MCF 10A (cell line): ENCODE measurements around the gene TAS1R3. TPM values are rescaled to one million over a fixed set of nuclear protein-coding genes. Genes with fewer than 3 reads are reported as not detected.
A peak's percentile ranks its signal among the peaks of the same experiment; 100 is the strongest.

Experiments
- BruUV-seq: library from RNA; stranded (reverse); fragments of 400-500 nt; replicated peaks from 2 replicates; lab custom pipeline; 2021; lab: Mats Ljungman, UMichigan
- CTCF ChIA-PET: fragments of 300-600 bp; sonication (Branson Sonifier 250); formaldehyde crosslinking; extraction: SDS; loops from one replicate; lab custom pipeline; 2021; ENCODE audit warnings: antibody characterized with exemption, inconsistent platforms; lab: Yijun Ruan, JAX
- POLR2A ChIA-PET: fragments of 300-600, 350-650 bp; sonication (Branson Sonifier 250); formaldehyde crosslinking; extraction: SDS; loops from one replicate; lab custom pipeline; 2020; ENCODE audit warnings: antibody characterized with exemption, inconsistent platforms; lab: Yijun Ruan, JAX
- DNase-seq: peaks from one replicate; pipeline ENCODE4 v3.0.0-alpha.2; 2018; ENCODE audit not compliant: unreplicated experiment
- H3K27ac Mint-ChIP-seq: one replicate; pipeline ENCODE4 v1.8.0; 2022; ENCODE audit warnings: mild to moderate bottlenecking, low read depth, mixed read lengths; ENCODE audit not compliant: unreplicated experiment
- H3K27me3 Mint-ChIP-seq: one replicate; pipeline ENCODE4 v1.8.0; 2022; ENCODE audit warnings: mixed read lengths; ENCODE audit not compliant: insufficient read depth, unreplicated experiment
- H3K36me3 Mint-ChIP-seq: one replicate; pipeline ENCODE4 v1.8.0; 2022; ENCODE audit warnings: mild to moderate bottlenecking, moderate library complexity, mixed read lengths; ENCODE audit not compliant: insufficient read depth, unreplicated experiment
- H3K4me1 Mint-ChIP-seq: one replicate; pipeline ENCODE4 v1.8.0; 2022; ENCODE audit warnings: mixed read lengths; ENCODE audit not compliant: insufficient read depth, unreplicated experiment
- H3K4me3 Mint-ChIP-seq: one replicate; pipeline ENCODE4 v1.8.0; 2022; ENCODE audit warnings: mild to moderate bottlenecking, moderate library complexity, mixed read lengths; ENCODE audit not compliant: unreplicated experiment
- H3K9me3 Mint-ChIP-seq: one replicate; pipeline ENCODE4 v1.8.0; 2022; ENCODE audit warnings: mixed read lengths; ENCODE audit not compliant: unreplicated experiment
- CTCF ChIP-seq: fragments of 200-600 bp; IDR thresholded peaks from one replicate; pipeline ENCODE4 v1.8.0; 2022; ENCODE audit warnings: antibody characterized with exemption, mild to moderate bottlenecking; ENCODE audit not compliant: unreplicated experiment
- intact Hi-C: fragments of 100-400 bp; cut with micrococcal nuclease; formaldehyde crosslinking; loops from 2 replicates; pipeline ENCODE4 v1.14.1; 2022
- total RNA-seq: library from RNA; stranded (reverse); gene quantifications from 2 replicates; pipeline ENCODE4 v1.2.3, GENCODE V29; 2022

The TAS1R3 gene
- total RNA-seq, 1 experiment from 2014 or later = not detected

- CTCF ChIA-PET = interaction anchor here (0.7 to 1.2 kb wide), 5 partner anchors 18 to 195 kb away, joined by 3 to 4 read pairs (median 4); no protein-coding TSS in a partner anchor
- Mint-ChIP-seq H3K4me1 (peaks cover 15% of the 10 kb centered on the region), H3K4me3 (peak overlapping the region; percentile 81), H3K27ac (no peak overlapping the region), H3K36me3 (peaks cover 48% of the 10 kb centered on the region), H3K9me3 (no peaks in the 10 kb centered on the region), H3K27me3 (no peaks in the 10 kb centered on the region)
- no peak for DNase-seq
- no peak for TF ChIP-seq CTCF
- intact Hi-C loops = no loop called here
- POLR2A ChIA-PET = interaction anchor here (0.6 to 1.4 kb wide), 11 partner anchors 9 to 303 kb away, joined by 3 to 12 read pairs (median 3); partner anchors contain the start of genes AURKAIP1 and UBE2J2
- BruUV-seq = no TSS peak
These were observed 21.6 kb upstream of the TAS1R3 start for GRCh38 chr1:1309251-1310108.

- Mint-ChIP-seq H3K4me1 (peaks cover 12% of the 10 kb centered on the region), H3K27ac (no peak overlapping the region), H3K4me3 (peak overlapping the region; percentile 81), H3K9me3 (no peaks in the 10 kb centered on the region), H3K36me3 (peaks cover 49% of the 10 kb centered on the region), H3K27me3 (no peaks in the 10 kb centered on the region)
- BruUV-seq = no TSS peak
- intact Hi-C loops = no loop called here
- DNase-seq = no peak
- CTCF ChIA-PET = interaction anchor here (0.8 to 1.2 kb wide), 3 partner anchors 18 to 195 kb away, joined by 3 to 4 read pairs (median 4); no protein-coding TSS in a partner anchor
- POLR2A ChIA-PET = interaction anchor here (0.9 to 1.4 kb wide), 7 partner anchors 8 to 65 kb away, joined by 3 to 12 read pairs (median 5); partner anchors contain the start of genes AURKAIP1 and UBE2J2
- TF ChIP-seq CTCF = no peak
These were observed 21.0 kb upstream of the TAS1R3 start for GRCh38 chr1:1310109-1310385.

GRCh38 chr1:1310476-1311053, 20.5 kb upstream of the TAS1R3 start:
- H3K4me3 Mint-ChIP-seq = peak overlapping the region; percentile 81

More at GRCh38 chr1:1310476-1311053, 20.5 kb upstream of the TAS1R3 start:
- Mint-ChIP-seq H3K4me1 (peaks cover 12% of the 10 kb centered on the region), H3K9me3 (no peaks in the 10 kb centered on the region), H3K27me3 (no peaks in the 10 kb centered on the region), H3K27ac (no peak overlapping the region), H3K36me3 (peaks cover 54% of the 10 kb centered on the region)
- no peak for DNase-seq
- no TSS peak for BruUV-seq
- TF ChIP-seq CTCF = no peak
- POLR2A ChIA-PET = interaction anchor here (0.6 to 1.9 kb wide), 3 partner anchors 15 to 581 kb away, joined by 3 to 5 read pairs (median 3); no protein-coding TSS in a partner anchor
- CTCF ChIA-PET = interaction anchor here (0.8 to 1.2 kb wide), 2 partner anchors 19 to 63 kb away, joined by 3 to 4 read pairs; no protein-coding TSS in a partner anchor
- intact Hi-C loops = no loop called here
